Stimulated activated CD4-positive, alpha-beta T cell treated with anti-CD3 and anti-CD28 coated beads, Interleukin-4, amount 100 ng/mL, for 1 hour (primary cell): ENCODE results near the gene FHIT.

Source experiments
- DNase-seq: peaks from one replicate; pipeline ENCODE4 v3.0.0-alpha.2; 2020

The FHIT gene

GRCh38 chr3:59878038-59878427 lies 1373.2 kb downstream of the FHIT start:
- no peak for DNase-seq

- DNase-seq = no peak
Measured at GRCh38 chr3:59877263-59878037, 1373.8 kb downstream of the FHIT start.

GRCh38 chr3:59876533-59877062 lies 1374.7 kb downstream of the FHIT start:
- DNase-seq = no peak

GRCh38 chr3:59873576-59874230 lies 1377.5 kb downstream of the FHIT start:
- DNase-seq = no peak

- DNase-seq = no peak
Measured at GRCh38 chr3:59872128-59872527, 1379.1 kb downstream of the FHIT start.

- DNase-seq = no peak
Measured at GRCh38 chr3:59867185-59868002, 1383.9 kb downstream of the FHIT start.

- no peak for DNase-seq
Measured at GRCh38 chr3:59866076-59866475, 1385.2 kb downstream of the FHIT start.

- DNase-seq = no peak
Measured at GRCh38 chr3:59865351-59865750, 1385.9 kb downstream of the FHIT start.

GRCh38 chr3:59862686-59863085 lies 1388.6 kb downstream of the FHIT start:
- no peak for DNase-seq

GRCh38 chr3:59857589-59858346 lies 1393.5 kb downstream of the FHIT start:
- DNase-seq = peak; percentile 83

- no peak for DNase-seq
Measured at GRCh38 chr3:59856934-59857460, 1394.3 kb downstream of the FHIT start.

- DNase-seq = no peak
Measured at GRCh38 chr3:59854061-59854709, 1397.1 kb downstream of the FHIT start.

- DNase-seq = no peak
Measured at GRCh38 chr3:59850417-59850816, 1400.8 kb downstream of the FHIT start.

- no peak for DNase-seq
Measured at GRCh38 chr3:59845386-59845785, 1405.9 kb downstream of the FHIT start.

GRCh38 chr3:59843821-59844220 lies 1407.4 kb downstream of the FHIT start:
- DNase-seq = no peak

- no peak for DNase-seq
Measured at GRCh38 chr3:59839810-59840515, 1411.3 kb downstream of the FHIT start.

- DNase-seq = no peak
Measured at GRCh38 chr3:59839283-59839682, 1412.0 kb downstream of the FHIT start.

- no peak for DNase-seq
Measured at GRCh38 chr3:59836531-59836930, 1414.7 kb downstream of the FHIT start.

- DNase-seq = no peak
Measured at GRCh38 chr3:59832702-59833101, 1418.5 kb downstream of the FHIT start.

- DNase-seq = no peak
Measured at GRCh38 chr3:59832241-59832640, 1419.0 kb downstream of the FHIT start.

- no peak for DNase-seq
Measured at GRCh38 chr3:59831394-59831793, 1419.9 kb downstream of the FHIT start.
